Liver (tissue), 3 donors: ENCODE data around the gene PSEN1.

Experiments used
- CTCF ChIP-seq: fragments of 150-350 bp; IDR thresholded peaks from 2 replicates; pipeline ENCODE4 v1.5.1; 2017; ENCODE audit warnings: improper control_type of control experiment, low read depth, low read length; ENCODE audit not compliant: missing input control
- EGR1 ChIP-seq, 2 donors: IDR thresholded peaks; 2 replicates each; pipeline ENCODE4 v1.6.1; 2016 to 2018; ENCODE audit warnings: antibody characterized with exemption in 2 of 2, low read depth in 2 of 2
- FOXA2 ChIP-seq: IDR thresholded peaks from 2 replicates; pipeline ENCODE4 v1.6.1; 2016; ENCODE audit warnings: antibody characterized with exemption
- GABPA ChIP-seq, 2 donors: IDR thresholded peaks in 1 of 2; conservative IDR thresholded peaks in 1 of 2; 2 replicates each; pipeline ENCODE4 v1.6.1; 2016; ENCODE audit warnings: antibody characterized with exemption in 2 of 2, mild to moderate bottlenecking in 1 of 2, moderate library complexity in 1 of 2
- JUND ChIP-seq, 2 donors: IDR thresholded peaks; 2 replicates each; pipeline ENCODE4 v1.6.1; 2016; ENCODE audit warnings: antibody characterized with exemption in 2 of 2
- RAD21 ChIP-seq, 2 donors: IDR thresholded peaks; 2 replicates each; pipeline ENCODE4 v1.6.1; 2016; ENCODE audit warnings: antibody characterized with exemption in 2 of 2, mild to moderate bottlenecking in 2 of 2
- REST ChIP-seq: IDR thresholded peaks from 2 replicates; pipeline ENCODE4 v1.6.1; 2016; ENCODE audit warnings: antibody characterized with exemption, mild to moderate bottlenecking
- TAF1 ChIP-seq: conservative IDR thresholded peaks from 2 replicates; pipeline ENCODE4 v1.6.1; 2016; ENCODE audit warnings: antibody characterized with exemption, mild to moderate bottlenecking
- YY1 ChIP-seq: IDR thresholded peaks from 2 replicates; pipeline ENCODE4 v1.6.1; 2016; ENCODE audit warnings: antibody characterized with exemption, mild to moderate bottlenecking
- ZBTB33 ChIP-seq: IDR thresholded peaks from 2 replicates; pipeline ENCODE4 v1.6.1; 2016; ENCODE audit warnings: antibody characterized with exemption
- donor health status: healthy.
- donor health status: healthy.

GRCh38 chr14:73254247-73255004 lies 118.1 kb downstream of the PSEN1 start:
- no peak for TF ChIP-seq EGR1 (IDR thresholded peaks at IDR 0.05; ENCODE audit: low read depth in 2 of 2)
- TF ChIP-seq CTCF = no peak
- TF ChIP-seq JUND (IDR thresholded peaks at IDR 0.05) = no peak
- no peak for TF ChIP-seq RAD21 (IDR thresholded peaks at IDR 0.05)
- TF ChIP-seq GABPA (IDR thresholded peaks at IDR 0.05 in 1 of 2, conservative IDR thresholded peaks at IDR 0.05 in 1 of 2) = no peak
- TF ChIP-seq REST = no peak
- TF ChIP-seq TAF1 = no peak
- no peak for TF ChIP-seq ZBTB33
- no peak for TF ChIP-seq YY1
- no peak for TF ChIP-seq FOXA2
